Prostate gland (tissue), 2 donors: ENCODE results near the gene KANK2. TPM values are rescaled to one million over a fixed set of nuclear protein-coding genes. Genes with fewer than 3 reads are reported as not detected.

Experiments
- DNase-seq: peaks from one replicate; pipeline ENCODE4 v3.0.0-alpha.2; 2019; ENCODE audit warnings: low spot score
- H3K27ac ChIP-seq, 2 donors: fragments of 200-600 bp; sonication (generic); 2 replicates each; pipeline ENCODE4 v1.5.1; 2017 to 2019
- H3K27me3 ChIP-seq: fragments of 200-600 bp; sonication (generic); replicated peaks from 2 replicates; pipeline ENCODE4 v1.5.1; 2019; ENCODE audit not compliant: insufficient read depth
- H3K36me3 ChIP-seq, 2 donors: fragments of 200-600 bp; sonication (generic); 1 replicate in 1 of 2; 2 replicates in 1 of 2; pipeline versions ENCODE4 v1.5.1 to v1.8.1; 2017 to 2019
- H3K4me1 ChIP-seq: fragments of 200-600 bp; sonication (generic); replicated peaks from 2 replicates; pipeline ENCODE4 v1.5.1; 2019
- H3K4me3 ChIP-seq, 2 donors: fragments of 200-600 bp; sonication (generic); 2 replicates each; pipeline ENCODE4 v1.5.1; 2017 to 2019
- H3K9me3 ChIP-seq: fragments of 200-600 bp; sonication (generic); 2 replicates; pipeline ENCODE4 v1.5.1; 2017
- POLR2A ChIP-seq: fragments of 450-650 bp; IDR thresholded peaks from one replicate; pipeline ENCODE4 v1.6.1; 2016; ENCODE audit warnings: antibody characterized with exemption, mild to moderate bottlenecking
- POLR2AphosphoS5 ChIP-seq: sonication (generic); formaldehyde crosslinking; IDR thresholded peaks from one replicate; pipeline ENCODE4 v1.6.1; 2017; ENCODE audit warnings: antibody characterized with exemption
- WGBS: methylation state at CpG from one replicate; pipeline ENCODE4 v1.1.5; 2018; 5-methylcytosine and 5-hydroxymethylcytosine counted together
- intact Hi-C: fragments of 100-400 bp; cut with DNase I; formaldehyde crosslinking; loops from one replicate; pipeline ENCODE4 v1.14.2; 2022
- total RNA-seq, 2 donors: library from RNA; depleted of rRNA; stranded (reverse); fragments of >200 nt; gene quantifications; one replicate each; pipeline ENCODE4 v1.1.0, GENCODE V29; 2016
- TF ChIP-seq, protein P1 (sequence below), 4 experiments: fragments of 200-600 bp in 2 of 4; fragments of 450-650 bp in 2 of 4; sonication (generic) in 2 of 4; IDR thresholded peaks; 1 replicate in 3 of 4; 2 replicates in 1 of 4; pipeline ENCODE4 v1.5.1; 2016 to 2019; ENCODE audit warnings: antibody characterized with exemption in 4 of 4, mild to moderate bottlenecking in 2 of 4, moderate library complexity in 2 of 4

The KANK2 gene
- total RNA-seq, 2 donors from 2014 or later, result 150 to 370 TPM

DNA sequence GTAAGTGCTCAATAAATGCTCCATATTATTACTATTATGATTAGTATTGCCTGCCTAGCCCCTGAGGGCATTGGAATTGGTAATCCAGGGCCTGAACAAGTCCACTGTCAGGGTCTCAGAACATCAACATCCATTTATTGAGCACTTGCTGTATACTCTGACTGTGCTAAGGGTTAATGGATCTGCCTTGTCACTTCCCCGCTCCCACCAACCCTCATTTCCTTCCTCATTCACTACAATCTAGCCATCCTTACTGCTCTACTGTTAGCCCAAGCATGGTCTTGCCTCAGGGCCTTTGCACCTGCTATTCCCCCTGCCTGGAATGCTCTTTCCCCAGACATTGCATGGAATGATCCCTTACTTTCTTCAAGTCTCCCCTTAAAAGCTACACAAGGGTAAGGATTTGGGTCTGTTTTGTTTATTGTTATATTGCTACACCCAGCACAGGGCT lies 29.4 kb upstream of the KANK2 start:
- Histone ChIP-seq H3K9me3 (no peaks in the 10 kb centered on the region), H3K36me3 (peaks cover 4 to 7% of the 10 kb centered on the region in 2 donors), H3K27ac (no peak overlapping the region), H3K27me3 (no peaks in the 10 kb centered on the region), H3K4me1 (no peaks in the 10 kb centered on the region), H3K4me3 (no peak overlapping the region)
- intact Hi-C loops, result no loop called here
- WGBS, result 86% methylated on average over 1 of the region's 1 CpG
- no peak for DNase-seq
- TF ChIP-seq, protein P1, sequence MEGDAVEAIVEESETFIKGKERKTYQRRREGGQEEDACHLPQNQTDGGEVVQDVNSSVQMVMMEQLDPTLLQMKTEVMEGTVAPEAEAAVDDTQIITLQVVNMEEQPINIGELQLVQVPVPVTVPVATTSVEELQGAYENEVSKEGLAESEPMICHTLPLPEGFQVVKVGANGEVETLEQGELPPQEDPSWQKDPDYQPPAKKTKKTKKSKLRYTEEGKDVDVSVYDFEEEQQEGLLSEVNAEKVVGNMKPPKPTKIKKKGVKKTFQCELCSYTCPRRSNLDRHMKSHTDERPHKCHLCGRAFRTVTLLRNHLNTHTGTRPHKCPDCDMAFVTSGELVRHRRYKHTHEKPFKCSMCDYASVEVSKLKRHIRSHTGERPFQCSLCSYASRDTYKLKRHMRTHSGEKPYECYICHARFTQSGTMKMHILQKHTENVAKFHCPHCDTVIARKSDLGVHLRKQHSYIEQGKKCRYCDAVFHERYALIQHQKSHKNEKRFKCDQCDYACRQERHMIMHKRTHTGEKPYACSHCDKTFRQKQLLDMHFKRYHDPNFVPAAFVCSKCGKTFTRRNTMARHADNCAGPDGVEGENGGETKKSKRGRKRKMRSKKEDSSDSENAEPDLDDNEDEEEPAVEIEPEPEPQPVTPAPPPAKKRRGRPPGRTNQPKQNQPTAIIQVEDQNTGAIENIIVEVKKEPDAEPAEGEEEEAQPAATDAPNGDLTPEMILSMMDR (IDR thresholded peaks at IDR 0.05), result no peak
- no peak for TF ChIP-seq POLR2AphosphoS5
- no peak for TF ChIP-seq POLR2A

GRCh38 chr19:11225815-11226214 lies 28.5 kb upstream of the KANK2 start:
- TF ChIP-seq POLR2AphosphoS5 (no peak), POLR2A (no peak)
- TF ChIP-seq, protein P1 (IDR thresholded peaks at IDR 0.05), result no peak
- DNase-seq, result no peak
- H3K4me3 ChIP-seq, result no peak overlapping the region
- H3K9me3 ChIP-seq, result no peaks in the 10 kb centered on the region
- no peak overlapping the region for H3K27ac ChIP-seq
- no peaks in the 10 kb centered on the region for H3K27me3 ChIP-seq
- peaks cover 9% of the 10 kb centered on the region in 2 donors for H3K36me3 ChIP-seq
- no peaks in the 10 kb centered on the region for H3K4me1 ChIP-seq
- WGBS, result 97% methylated on average over 3 of the region's 3 CpGs
- intact Hi-C loops, result no loop called here

- Histone ChIP-seq H3K4me3 (no peak overlapping the region), H3K4me1 (no peaks in the 10 kb centered on the region), H3K36me3 (peaks cover 9% of the 10 kb centered on the region in 2 donors), H3K27ac (no peak overlapping the region), H3K9me3 (no peaks in the 10 kb centered on the region), H3K27me3 (no peaks in the 10 kb centered on the region)
- intact Hi-C loops, result no loop called here
- WGBS, result 96% methylated on average over 5 of the region's 5 CpGs
- no peak for DNase-seq
- TF ChIP-seq, protein P1 (IDR thresholded peaks at IDR 0.05), result no peak
- TF ChIP-seq POLR2AphosphoS5, result no peak
- TF ChIP-seq POLR2A, result no peak
These were observed 27.8 kb upstream of the KANK2 start for GRCh38 chr19:11225172-11225571.

DNA sequence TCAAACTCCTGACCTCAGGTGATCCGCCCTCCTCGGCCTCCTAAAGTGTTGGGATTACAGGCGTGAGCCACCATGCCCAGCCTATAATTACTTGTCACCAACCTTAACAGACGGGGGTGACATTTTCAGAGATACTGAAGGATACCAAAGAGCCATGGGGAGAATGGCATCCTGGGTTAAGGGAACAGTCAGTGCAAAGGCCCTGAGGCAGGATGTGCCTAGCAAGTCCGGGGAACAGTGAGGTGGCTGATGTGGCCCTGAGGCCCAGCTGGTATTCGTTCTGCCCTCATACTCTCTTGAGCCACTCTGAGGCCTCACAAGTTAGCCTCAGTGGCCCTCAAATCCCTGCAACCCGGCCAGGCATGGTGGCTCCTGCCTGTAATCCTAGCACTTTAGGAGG lies 27.1 kb upstream of the KANK2 start:
- Histone ChIP-seq H3K27ac (no peak overlapping the region), H3K27me3 (no peaks in the 10 kb centered on the region), H3K36me3 (peaks cover 9% of the 10 kb centered on the region in 2 donors), H3K9me3 (no peaks in the 10 kb centered on the region), H3K4me1 (no peaks in the 10 kb centered on the region), H3K4me3 (no peak overlapping the region)
- TF ChIP-seq POLR2A, result no peak
- TF ChIP-seq, protein P1 (IDR thresholded peaks at IDR 0.05), result no peak
- no peak for TF ChIP-seq POLR2AphosphoS5
- intact Hi-C loops, result no loop called here
- 96% methylated on average over 7 of the region's 7 CpGs for WGBS
- no peak for DNase-seq

DNA sequence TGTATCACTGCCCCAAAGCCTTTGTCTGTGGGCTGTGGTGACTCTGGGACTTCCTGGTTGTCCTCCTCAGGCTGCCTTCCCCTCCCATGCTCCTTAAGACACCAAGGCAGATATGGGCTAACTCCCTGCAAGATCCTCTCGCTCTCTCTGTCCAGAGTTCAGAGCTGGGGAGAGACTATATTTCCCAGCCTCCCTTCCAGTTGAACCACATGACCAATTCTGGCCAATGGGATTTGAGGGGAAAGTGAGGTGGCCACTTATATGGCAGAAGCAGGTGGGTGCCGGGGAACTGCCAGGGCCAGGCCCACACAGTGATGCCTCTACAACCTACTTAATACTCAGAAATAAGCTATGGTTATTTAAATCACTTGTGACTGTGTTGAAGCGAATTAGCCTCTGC lies 25.9 kb upstream of the KANK2 start:
- no peak for DNase-seq
- Histone ChIP-seq H3K36me3 (peaks cover 9% of the 10 kb centered on the region in 2 donors), H3K9me3 (no peaks in the 10 kb centered on the region), H3K27me3 (no peaks in the 10 kb centered on the region), H3K27ac (no peak overlapping the region), H3K4me1 (no peaks in the 10 kb centered on the region), H3K4me3 (no peak overlapping the region)
- intact Hi-C loops, result no loop called here
- no peak for TF ChIP-seq POLR2A
- no peak for TF ChIP-seq POLR2AphosphoS5
- TF ChIP-seq, protein P1 (IDR thresholded peaks at IDR 0.05), result no peak
- WGBS, result 93% methylated on average over 3 of the region's 3 CpGs
